K562 (cell line): ENCODE data around the gene ATP13A4. TPM values are rescaled to one million over a fixed set of nuclear protein-coding genes. Genes with fewer than 3 reads are reported as not detected.

Experiments
- ATAC-seq: fragments of 200-7000 bp; cut with Tn5 transposase; 3 replicates; pipeline ENCODE4 v1.9.1; 2020; ENCODE audit warnings: moderate library complexity
- BruUV-seq: library from RNA; stranded (reverse); fragments of 400-500 nt; replicated peaks from 2 replicates; lab custom pipeline; 2021; lab: Mats Ljungman, UMichigan
- CTCF ChIA-PET: fragments of 300-600 bp; formaldehyde crosslinking; extraction: SDS; loops from one replicate; lab custom pipeline; 2021; ENCODE audit warnings: low intra/inter-chr PET ratio; lab: Yijun Ruan, JAX
- POLR2A ChIA-PET: fragments of 300-600, 350-650 bp; sonication (Branson Sonifier 250); formaldehyde crosslinking; extraction: SDS; loops from one replicate; lab custom pipeline; 2021; ENCODE audit warnings: antibody characterized with exemption, inconsistent platforms; lab: Yijun Ruan, JAX
- DNase-seq, 4 experiments: peaks; one replicate each; pipeline versions ENCODE4 v3.0.0 to v3.0.0-alpha.2; 2011 to 2018; ENCODE audit warnings: low spot score in 3 of 4, mixed read lengths in 3 of 4; ENCODE audit errors: extremely low read depth in 1 of 4
- FAIRE-seq: peaks from 2 replicates; lab custom pipeline; 2011; peaks lifted over from hg19 to GRCh38; lab: Jason Lieb, UNC
- H2AFZ ChIP-seq: 2 replicates; pipeline ENCODE4 v1.6.0; 2011; ENCODE audit warnings: low read depth, low read length, control low read depth, inconsistent platforms
- H3K27ac ChIP-seq: fragments of 200-600 bp; 3 replicates; pipeline ENCODE4 v1.8.0; 2011; ENCODE audit warnings: low read depth, mild to moderate bottlenecking, control low read depth, inconsistent platforms, low read length, moderate library complexity, mixed read lengths; ENCODE audit errors: extremely low read depth
- H3K27me3 ChIP-seq, 2 experiments: fragments of 300-600 bp in 1 of 2; 2 replicates in 1 of 2; 3 replicates in 1 of 2; pipeline versions ENCODE4 v1.6.0 to v1.8.0; 2011; ENCODE audit warnings: inconsistent platforms in 2 of 2, low read length in 2 of 2, mild to moderate bottlenecking in 1 of 2, mixed read lengths in 1 of 2, moderate library complexity in 1 of 2; ENCODE audit not compliant: control insufficient read depth in 2 of 2, insufficient read depth in 2 of 2
- H3K36me3 ChIP-seq: fragments of 300-600 bp; 3 replicates; pipeline ENCODE4 v1.8.0; 2011; ENCODE audit warnings: mild to moderate bottlenecking, low read length, inconsistent platforms; ENCODE audit not compliant: control insufficient read depth, insufficient read depth
- H3K4me1 ChIP-seq, 2 experiments: fragments of 200-600 bp in 1 of 2; replicated peaks in 1 of 2; 2 replicates in 1 of 2; 3 replicates in 1 of 2; pipeline versions ENCODE4 v1.5.1 to v1.8.0; 2011; ENCODE audit warnings: inconsistent platforms in 2 of 2, low read length in 2 of 2, mild to moderate bottlenecking in 1 of 2, mixed read lengths in 1 of 2, moderate library complexity in 1 of 2; ENCODE audit not compliant: control insufficient read depth in 2 of 2, insufficient read depth in 2 of 2
- H3K4me2 ChIP-seq: 2 replicates; pipeline ENCODE4 v1.6.1; 2011; ENCODE audit warnings: low read length, control low read depth, inconsistent platforms, mixed read lengths; ENCODE audit not compliant: insufficient read depth
- H3K4me3 ChIP-seq: fragments of 200-600 bp; sonication (generic), shearing (Covaris generic); 2 replicates; pipeline ENCODE4 v1.5.1; 2016; ENCODE audit warnings: control low read depth, inconsistent platforms
- H3K79me2 ChIP-seq: fragments of 200-600 bp; 3 replicates; pipeline ENCODE4 v1.8.0; 2011; ENCODE audit warnings: low read length, inconsistent platforms; ENCODE audit not compliant: control insufficient read depth, insufficient read depth
- H3K9ac ChIP-seq, 2 experiments: 2 replicates each; pipeline versions ENCODE4 v1.6.0 to v1.6.1; 2011; ENCODE audit warnings: low read depth in 2 of 2, low read length in 2 of 2, control low read depth in 1 of 2, inconsistent platforms in 1 of 2, mild to moderate bottlenecking in 1 of 2, mixed read lengths in 1 of 2; ENCODE audit not compliant: insufficient read depth in 1 of 2
- H3K9me1 ChIP-seq: one replicate; pipeline ENCODE4 v1.6.0; 2011; ENCODE audit warnings: inconsistent platforms, mild to moderate bottlenecking, low read length, moderate library complexity; ENCODE audit not compliant: control insufficient read depth, insufficient read depth
- H3K9me3 ChIP-seq: replicated peaks from 2 replicates; pipeline ENCODE4 v1.5.1; 2011; ENCODE audit warnings: low read depth, low read length, inconsistent platforms; ENCODE audit not compliant: control insufficient read depth, insufficient read depth
- H4K20me1 ChIP-seq: replicated peaks from 2 replicates; pipeline ENCODE4 v1.6.1; 2011; ENCODE audit warnings: low read length, inconsistent platforms, mixed read lengths; ENCODE audit not compliant: control insufficient read depth, insufficient read depth
- E2F5 ChIP-seq: sonication (generic); formaldehyde crosslinking; IDR thresholded peaks from 2 replicates; pipeline ENCODE4 v1.8.0; 2022; ENCODE audit warnings: mild to moderate bottlenecking, missing genetic modification reagents
- L3MBTL2 ChIP-seq: fragments of 450-650 bp; IDR thresholded peaks from 2 replicates; pipeline ENCODE4 v1.6.1; 2016; ENCODE audit warnings: mild to moderate bottlenecking, moderate library complexity
- SLC30A9 ChIP-seq: fragments of 250-450 bp; sonication (Bioruptor Pico); IDR thresholded peaks from 2 replicates; pipeline ENCODE4 v1.8.0; 2022; ENCODE audit warnings: mild to moderate bottlenecking, moderate library complexity
- SP1 ChIP-seq: sonication (generic); formaldehyde crosslinking; IDR thresholded peaks from 2 replicates; pipeline ENCODE4 v1.8.1; 2022; ENCODE audit warnings: mild to moderate bottlenecking, missing genetic modification reagents
- TGIF2 ChIP-seq: sonication (generic); formaldehyde crosslinking; IDR thresholded peaks from 2 replicates; pipeline ENCODE4 v1.8.1; 2022; ENCODE audit warnings: mild to moderate bottlenecking, missing genetic modification reagents, moderate library complexity
- XRCC5 ChIP-seq: fragments of 200-400 bp; formaldehyde crosslinking; IDR thresholded peaks from 2 replicates; pipeline ENCODE4 v1.6.1; 2017; ENCODE audit warnings: low read depth, mild to moderate bottlenecking, low read length
- ZBTB17 ChIP-seq: fragments of 450-650 bp; formaldehyde crosslinking; IDR thresholded peaks from 2 replicates; pipeline ENCODE4 v1.4.0; 2020; ENCODE audit warnings: mild to moderate bottlenecking
- ZNF444 ChIP-seq: fragments of 250-450 bp; sonication (Bioruptor Pico); IDR thresholded peaks from 2 replicates; pipeline ENCODE4 v1.4.0; 2020; ENCODE audit warnings: mild to moderate bottlenecking, moderate library complexity
- WGBS: fragments of 100-300 bp; shearing (Covaris generic); methylation state at CpG from one replicate; pipeline ENCODE4 v1.1.6; 2016; ENCODE audit warnings: low coverage, mixed read lengths; ENCODE audit not compliant: insufficient coverage; ENCODE audit errors: missing lambda C conversion rate; 5-methylcytosine and 5-hydroxymethylcytosine counted together
- in situ Hi-C: fragments of 300-500 bp; cut with MboI; formaldehyde crosslinking; loops from 4 replicates; pipeline ENCODE4 v1.15.0; 2018; ENCODE audit warnings: inconsistent platforms, mixed read lengths
- intact Hi-C: fragments of 100-400 bp; cut with micrococcal nuclease; formaldehyde crosslinking; loops from 2 replicates; pipeline ENCODE4 v1.14.2; 2022
- polyA plus RNA-seq, 8 experiments: library from polyadenylated mRNA; depleted of rRNA in 4 of 8; stranded (reverse) in 5 of 8; unstranded in 3 of 8; fragments of >200 nt; fragmentation: Nextera tagmentation in 2 of 8; fragmentation: Illumina TruSeq in 1 of 8; extraction: Ambion mirVana in 2 of 8; extraction: Trizol in 1 of 8; gene quantifications; 2 replicates each; pipeline versions ENCODE4 v1.2.1 to v1.2.3, GENCODE V29; 2011 to 2014; ENCODE audit warnings: inconsistent platforms in 1 of 8, missing spikeins in 1 of 8
- total RNA-seq, 7 experiments: library from RNA; depleted of rRNA in 6 of 7; stranded (reverse); fragments of >200 nt in 6 of 7; fragmentation: Illumina TruSeq in 2 of 7; extraction: Trizol in 2 of 7; gene quantifications; 2 replicates each; pipeline versions ENCODE4 v1.2.1 to v1.2.3, GENCODE V29; 2011 to 2021; ENCODE audit warnings: low replicate concordance in 1 of 7
- TF ChIP-seq, protein P1 (sequence below): fragments of 250-450 bp; sonication (Bioruptor Pico); IDR thresholded peaks from 2 replicates; pipeline ENCODE4 v1.8.0; 2021; ENCODE audit warnings: mild to moderate bottlenecking, moderate library complexity
- TF ChIP-seq, protein P2 (sequence below): fragments of 450-650 bp; IDR thresholded peaks from 2 replicates; pipeline ENCODE4 v1.7.1; 2018; ENCODE audit warnings: mild to moderate bottlenecking, low read depth; ENCODE audit not compliant: partially characterized antibody

Gene ATP13A4
- total and polyA plus RNA-seq, 9 of the 15 experiments (the other 6 are each of a cell fraction or from before 2014, with no cell fraction given): 0.03 to 0.14 (median 0.07) TPM; not detected in 6

DNA sequence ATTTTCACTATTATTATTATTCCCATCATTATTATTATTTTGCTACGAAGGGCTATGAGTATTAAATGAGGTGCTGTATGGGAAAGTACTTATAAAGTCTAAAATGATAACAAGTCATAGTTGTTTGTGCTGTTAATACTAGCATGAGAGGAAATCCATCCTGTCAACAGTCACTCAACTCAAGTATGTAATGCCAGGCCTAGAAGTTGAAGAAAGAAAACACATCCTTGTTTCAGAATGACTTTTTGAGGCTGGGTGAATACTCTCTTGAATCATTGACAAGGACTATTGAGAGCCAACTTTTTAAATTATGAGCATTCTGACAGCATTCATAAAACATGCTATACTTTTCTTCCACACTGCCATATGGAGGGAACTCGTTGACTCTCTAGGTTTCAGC, 115.3 kb downstream of the ATP13A4 start:
- intact Hi-C loops: no loop called here
- ATAC-seq: no peak
- Histone ChIP-seq H3K9me1 (no peaks in the 10 kb centered on the region), H3K4me1 (no peaks in the 10 kb centered on the region), H3K79me2 (no peaks in the 10 kb centered on the region), H4K20me1 (no peaks in the 10 kb centered on the region), H3K4me3 (no peak overlapping the region), H3K4me2 (no peak overlapping the region), H3K27me3 (no peaks in the 10 kb centered on the region), H3K9me3 (no peaks in the 10 kb centered on the region), H3K27ac (no peak overlapping the region), H3K36me3 (no peaks in the 10 kb centered on the region), H3K9ac (no peak overlapping the region), H2AFZ (no peak overlapping the region)
- ChIA-PET CTCF (no interaction called here), POLR2A (no interaction called here)
- in situ Hi-C loops: no loop called here
- WGBS: 3% methylated on average over 2 of the region's 2 CpGs
- no peak for FAIRE-seq
- no peak for TF ChIP-seq L3MBTL2
- DNase-seq: no peak
- no TSS peak for BruUV-seq

DNA sequence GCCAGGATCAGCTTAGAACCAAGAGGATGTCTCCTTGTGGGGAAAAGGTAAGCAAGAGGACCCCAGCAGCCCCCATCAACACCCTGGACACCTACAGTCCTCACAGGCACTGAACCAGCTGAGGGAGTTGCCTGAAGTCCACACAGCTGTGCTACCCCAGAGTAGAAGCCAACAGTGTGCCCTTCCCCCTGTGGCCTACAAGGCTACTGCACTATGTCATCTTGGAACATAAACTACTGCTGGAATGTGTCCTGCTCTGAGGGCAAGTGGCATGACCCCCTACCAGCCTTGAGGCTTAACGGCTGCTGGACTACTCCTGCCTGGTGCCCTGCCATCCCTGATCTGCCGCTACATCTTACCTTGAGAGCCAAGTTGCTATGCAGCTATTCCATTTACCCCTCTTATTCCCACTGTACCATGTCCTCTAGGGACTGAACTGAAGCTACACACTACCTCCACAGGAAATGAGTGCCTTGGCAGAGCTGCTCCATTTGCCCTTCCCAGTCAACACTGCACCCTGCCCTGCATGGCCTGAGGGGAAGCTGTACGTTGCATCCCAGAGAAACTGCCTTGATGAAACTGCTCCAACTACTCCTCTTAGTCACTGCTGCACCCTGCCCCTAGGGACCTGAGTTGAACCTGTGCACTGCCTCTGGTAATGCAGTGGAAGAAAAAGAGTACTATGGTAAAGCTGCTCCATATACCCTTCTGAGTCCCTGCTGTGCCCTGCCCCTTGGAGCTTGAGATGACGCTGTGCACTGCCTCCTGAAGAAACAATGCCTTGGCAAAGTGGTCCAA, 135.9 kb downstream of the ATP13A4 start:
- Histone ChIP-seq H3K4me2 (no peak overlapping the region), H3K36me3 (no peaks in the 10 kb centered on the region), H4K20me1 (no peaks in the 10 kb centered on the region), H3K9me1 (no peaks in the 10 kb centered on the region), H3K9me3 (no peaks in the 10 kb centered on the region), H3K9ac (no peak overlapping the region), H3K4me3 (no peak overlapping the region), H2AFZ (no peak overlapping the region), H3K4me1 (no peaks in the 10 kb centered on the region), H3K27ac (no peak overlapping the region), H3K79me2 (no peaks in the 10 kb centered on the region), H3K27me3 (no peaks in the 10 kb centered on the region)
- POLR2A ChIA-PET: no interaction called here
- no TSS peak for BruUV-seq
- CTCF ChIA-PET: no interaction called here
- DNase-seq (no peak), ATAC-seq (no peak), FAIRE-seq (no peak)
- WGBS: 2% methylated on average over 4 of the region's 4 CpGs
- intact Hi-C loops (no loop called here), in situ Hi-C loops (no loop called here)
- no peak for TF ChIP-seq TGIF2 (CRISPR knock-in tag)
- no peak for TF ChIP-seq XRCC5
- TF ChIP-seq E2F5: no peak
- no peak for TF ChIP-seq ZBTB17 (CRISPR knock-in tag)
- TF ChIP-seq, protein P1, sequence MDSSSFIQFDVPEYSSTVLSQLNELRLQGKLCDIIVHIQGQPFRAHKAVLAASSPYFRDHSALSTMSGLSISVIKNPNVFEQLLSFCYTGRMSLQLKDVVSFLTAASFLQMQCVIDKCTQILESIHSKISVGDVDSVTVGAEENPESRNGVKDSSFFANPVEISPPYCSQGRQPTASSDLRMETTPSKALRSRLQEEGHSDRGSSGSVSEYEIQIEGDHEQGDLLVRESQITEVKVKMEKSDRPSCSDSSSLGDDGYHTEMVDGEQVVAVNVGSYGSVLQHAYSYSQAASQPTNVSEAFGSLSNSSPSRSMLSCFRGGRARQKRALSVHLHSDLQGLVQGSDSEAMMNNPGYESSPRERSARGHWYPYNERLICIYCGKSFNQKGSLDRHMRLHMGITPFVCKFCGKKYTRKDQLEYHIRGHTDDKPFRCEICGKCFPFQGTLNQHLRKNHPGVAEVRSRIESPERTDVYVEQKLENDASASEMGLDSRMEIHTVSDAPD (CRISPR knock-in tag): no peak
- no peak for TF ChIP-seq ZNF444 (CRISPR knock-in tag)
- TF ChIP-seq, protein P2, sequence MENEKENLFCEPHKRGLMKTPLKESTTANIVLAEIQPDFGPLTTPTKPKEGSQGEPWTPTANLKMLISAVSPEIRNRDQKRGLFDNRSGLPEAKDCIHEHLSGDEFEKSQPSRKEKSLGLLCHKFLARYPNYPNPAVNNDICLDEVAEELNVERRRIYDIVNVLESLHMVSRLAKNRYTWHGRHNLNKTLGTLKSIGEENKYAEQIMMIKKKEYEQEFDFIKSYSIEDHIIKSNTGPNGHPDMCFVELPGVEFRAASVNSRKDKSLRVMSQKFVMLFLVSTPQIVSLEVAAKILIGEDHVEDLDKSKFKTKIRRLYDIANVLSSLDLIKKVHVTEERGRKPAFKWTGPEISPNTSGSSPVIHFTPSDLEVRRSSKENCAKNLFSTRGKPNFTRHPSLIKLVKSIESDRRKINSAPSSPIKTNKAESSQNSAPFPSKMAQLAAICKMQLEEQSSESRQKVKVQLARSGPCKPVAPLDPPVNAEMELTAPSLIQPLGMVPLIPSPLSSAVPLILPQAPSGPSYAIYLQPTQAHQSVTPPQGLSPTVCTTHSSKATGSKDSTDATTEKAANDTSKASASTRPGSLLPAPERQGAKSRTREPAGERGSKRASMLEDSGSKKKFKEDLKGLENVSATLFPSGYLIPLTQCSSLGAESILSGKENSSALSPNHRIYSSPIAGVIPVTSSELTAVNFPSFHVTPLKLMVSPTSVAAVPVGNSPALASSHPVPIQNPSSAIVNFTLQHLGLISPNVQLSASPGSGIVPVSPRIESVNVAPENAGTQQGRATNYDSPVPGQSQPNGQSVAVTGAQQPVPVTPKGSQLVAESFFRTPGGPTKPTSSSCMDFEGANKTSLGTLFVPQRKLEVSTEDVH: no peak
- TF ChIP-seq SLC30A9: no peak
- no peak for TF ChIP-seq SP1 (CRISPR knock-in tag)
